ENCODE results near the gene BCAS3.
"Not testable (repeated sequence)": the region's sequence is repeated elsewhere in the genome, so short reads cannot be mapped to it uniquely, and the experiment has no call there.

The BCAS3 gene

GRCh38 chr17:60790205-60790604, 112.6 kb downstream of the BCAS3 start:
- no peak for DNase-seq (ENCODE audit: low read depth in 2 of 2)

GRCh38 chr17:60792250-60792898, 114.7 kb downstream of the BCAS3 start:
- DNase-seq (ENCODE audit: low read depth in 2 of 2) = no peak

GRCh38 chr17:60798576-60798975, 120.9 kb downstream of the BCAS3 start:
- DNase-seq (ENCODE audit: low read depth in 2 of 2) = no peak

GRCh38 chr17:60802377-60802776, 124.7 kb downstream of the BCAS3 start:
- no peak for DNase-seq (ENCODE audit: low read depth in 2 of 2)

GRCh38 chr17:60803059-60803458, 125.4 kb downstream of the BCAS3 start:
- no peak for DNase-seq (ENCODE audit: low read depth in 2 of 2)

- no peak for DNase-seq (ENCODE audit: low read depth in 2 of 2)
Measured at GRCh38 chr17:60804831-60805230, 127.2 kb downstream of the BCAS3 start.

- DNase-seq (ENCODE audit: low read depth in 2 of 2) = no peak
Measured at GRCh38 chr17:60809421-60809820, 131.8 kb downstream of the BCAS3 start.

- not testable (repeated sequence) for DNase-seq (ENCODE audit: low read depth in 2 of 2)
Measured at GRCh38 chr17:60814941-60815340, 137.3 kb downstream of the BCAS3 start.

GRCh38 chr17:60817192-60817591, 139.5 kb downstream of the BCAS3 start:
- peak; percentile 78 to 83 for DNase-seq (ENCODE audit: low read depth in 2 of 2)

GRCh38 chr17:60819447-60820130, 141.9 kb downstream of the BCAS3 start:
- no peak for DNase-seq (ENCODE audit: low read depth in 2 of 2)

GRCh38 chr17:60823515-60823914, 145.9 kb downstream of the BCAS3 start:
- DNase-seq (ENCODE audit: low read depth in 2 of 2) = no peak

GRCh38 chr17:60825351-60825750, 147.7 kb downstream of the BCAS3 start:
- DNase-seq (ENCODE audit: low read depth in 2 of 2) = no peak

GRCh38 chr17:60827943-60828342, 150.3 kb downstream of the BCAS3 start:
- no peak for DNase-seq (ENCODE audit: low read depth in 2 of 2)

GRCh38 chr17:60832151-60832585, 154.5 kb downstream of the BCAS3 start:
- DNase-seq (ENCODE audit: low read depth in 2 of 2) = no peak

- no peak for DNase-seq (ENCODE audit: low read depth in 2 of 2)
Measured at GRCh38 chr17:60832631-60833030, 155.0 kb downstream of the BCAS3 start.

- DNase-seq (ENCODE audit: low read depth in 2 of 2) = no peak
Measured at GRCh38 chr17:60840456-60840855, 162.8 kb downstream of the BCAS3 start.

GRCh38 chr17:60845012-60845411, 167.4 kb downstream of the BCAS3 start:
- no peak for DNase-seq (ENCODE audit: low read depth in 2 of 2)

- no peak for DNase-seq (ENCODE audit: low read depth in 2 of 2)
Measured at GRCh38 chr17:60846175-60846574, 168.5 kb downstream of the BCAS3 start.

- DNase-seq (ENCODE audit: low read depth in 2 of 2) = no peak
Measured at GRCh38 chr17:60851181-60851580, 173.5 kb downstream of the BCAS3 start.

- no peak for DNase-seq (ENCODE audit: low read depth in 2 of 2)
Measured at GRCh38 chr17:60857556-60858080, 180.0 kb downstream of the BCAS3 start.

- no peak for DNase-seq (ENCODE audit: low read depth in 2 of 2)
Measured at GRCh38 chr17:60862482-60862881, 184.8 kb downstream of the BCAS3 start.

GRCh38 chr17:60863892-60864707, 186.4 kb downstream of the BCAS3 start:
- DNase-seq (ENCODE audit: low read depth in 2 of 2) = no peak

GRCh38 chr17:60864708-60865005, 187.0 kb downstream of the BCAS3 start:
- no peak for DNase-seq (ENCODE audit: low read depth in 2 of 2)
